Ovary (tissue), 3 donors: ENCODE measurements around the gene DIMT1.

Source experiments
- CTCF ChIP-seq, 3 donors: fragments of 450-650 bp in 2 of 3; fragments of 200-600 bp in 1 of 3; IDR thresholded peaks; one replicate each; pipeline versions ENCODE4 v1.5.1 to v1.8.0; 2016 to 2022; ENCODE audit warnings: antibody characterized with exemption in 3 of 3, mild to moderate bottlenecking in 1 of 3
- POLR2A ChIP-seq: fragments of 450-650 bp; IDR thresholded peaks from one replicate; pipeline ENCODE4 v1.6.1; 2017; ENCODE audit warnings: antibody characterized with exemption, mild to moderate bottlenecking, moderate library complexity
- donor health status: DM: no; HTN: no; CAD: no.

- TF ChIP-seq CTCF (IDR thresholded peaks at IDR 0.05) = peak in 2 of 3 donors; percentile 40 to 50
- no peak for TF ChIP-seq POLR2A
These were observed 49.5 kb downstream of the DIMT1 start for GRCh38 chr5:62354028-62354874.
